HL-60 (cell line): ENCODE data around the gene SLC26A3.

Experiments
- DNase-seq, 2 experiments: peaks; one replicate each; pipeline ENCODE4 v3.0.0-alpha.2; 2010 to 2020; ENCODE audit warnings: low read depth in 1 of 2, low spot score in 1 of 2
- H3K27ac ChIP-seq: fragments of 250-450 bp; sonication (Bioruptor Pico); replicated peaks from 2 replicates; pipeline ENCODE4 v1.5.1; 2020; ENCODE audit warnings: mild to moderate bottlenecking, moderate library complexity
- H3K27me3 ChIP-seq: fragments of 250-450 bp; sonication (Bioruptor Pico); 2 replicates; pipeline ENCODE4 v1.5.1; 2021; ENCODE audit warnings: mild to moderate bottlenecking, moderate library complexity; ENCODE audit not compliant: insufficient read depth, poor library complexity, severe bottlenecking
- H3K4me3 ChIP-seq: replicated peaks from 2 replicates; pipeline ENCODE4 v1.5.1; 2011; ENCODE audit warnings: mild to moderate bottlenecking, control low read depth, low read length; ENCODE audit not compliant: insufficient read depth
- CTCF ChIP-seq: IDR thresholded peaks from one replicate; pipeline ENCODE4 v1.5.1; 2011; ENCODE audit warnings: low read length, control low read depth, inconsistent platforms; ENCODE audit not compliant: insufficient read depth
- GABPA ChIP-seq: IDR thresholded peaks from 2 replicates; pipeline ENCODE4 v1.6.1; 2012; ENCODE audit warnings: low read depth
- POLR2AphosphoS5 ChIP-seq: IDR thresholded peaks from 2 replicates; pipeline ENCODE4 v1.6.1; 2012; ENCODE audit warnings: low read depth
- REST ChIP-seq: IDR thresholded peaks from 2 replicates; pipeline ENCODE4 v1.6.1; 2012; ENCODE audit warnings: low read depth; ENCODE audit not compliant: insufficient replicate concordance
- SPI1 ChIP-seq: IDR thresholded peaks from 2 replicates; pipeline ENCODE4 v1.6.1; 2012; ENCODE audit warnings: low read depth, mild to moderate bottlenecking, borderline replicate concordance

Gene SLC26A3

GRCh38 chr7:107842213-107842612 is 39.2 kb upstream of the SLC26A3 start:
- TF ChIP-seq GABPA, result no peak
- no peak for TF ChIP-seq CTCF
- TF ChIP-seq SPI1, result no peak
- no peak for TF ChIP-seq POLR2AphosphoS5
- no peak for TF ChIP-seq REST
- H3K4me3 ChIP-seq, result no peak overlapping the region
- DNase-seq, result no peak
- H3K27ac ChIP-seq, result no peak overlapping the region
- no peaks in the 10 kb centered on the region for H3K27me3 ChIP-seq

- no peak overlapping the region for H3K4me3 ChIP-seq
- DNase-seq, result peak in 1 of 2 experiments; percentile 3
- TF ChIP-seq REST (no peak), SPI1 (peak; percentile 79)
Measured at GRCh38 chr7:107838816-107839565, 36.0 kb upstream of the SLC26A3 start.

GRCh38 chr7:107838024-107838601 is 35.1 kb upstream of the SLC26A3 start:
- H3K4me3 ChIP-seq, result no peak overlapping the region
- no peak for DNase-seq
- no peak overlapping the region for H3K27ac ChIP-seq
- TF ChIP-seq REST (no peak), CTCF (no peak), GABPA (no peak)
- H3K27me3 ChIP-seq, result no peaks in the 10 kb centered on the region

More at GRCh38 chr7:107838816-107839565, 36.0 kb upstream of the SLC26A3 start:
- Histone ChIP-seq H3K27me3 (no peaks in the 10 kb centered on the region), H3K27ac (no peak overlapping the region)
